DOHH2 (cell line): ENCODE data around the gene DBT.

Experiments
- CTCF ChIP-seq: fragments of 200-600 bp; sonication (generic); IDR thresholded peaks from one replicate; pipeline ENCODE4 v1.5.1; 2014; ENCODE audit warnings: antibody characterized with exemption, mild to moderate bottlenecking, low read depth, low read length; ENCODE audit not compliant: poor library complexity, severe bottlenecking
- EZH2phosphoT487 ChIP-seq: fragments of 200-600 bp; sonication (generic); IDR thresholded peaks from 2 replicates; pipeline ENCODE4 v1.6.1; 2017; ENCODE audit warnings: borderline replicate concordance, mild to moderate bottlenecking, antibody characterized with exemption, low read length, moderate library complexity, mixed read lengths

- no peak for TF ChIP-seq CTCF
- no peak for TF ChIP-seq EZH2phosphoT487
These were observed 3.9 kb upstream of the DBT start for GRCh38 chr1:100253552-100253951.
